GM19043 (cell line): ENCODE results near the gene PRKG1.
A peak's percentile ranks its signal among the peaks of the same experiment; 100 is the strongest.
"Not testable (repeated sequence)": the region's sequence is repeated elsewhere in the genome, so short reads cannot be mapped to it uniquely, and the experiment has no call there.

Experiments
- ATAC-seq: cut with Tn5 transposase; IDR thresholded peaks from one replicate; pipeline ENCODE4 v1.9.1; 2021; ENCODE audit warnings: low read depth; ENCODE audit not compliant: unreplicated experiment

The PRKG1 gene

GRCh38 chr10:51313251-51313650 is 239.0 kb downstream of the PRKG1 start:
- ATAC-seq: no peak

GRCh38 chr10:51313773-51314478 is 239.6 kb downstream of the PRKG1 start:
- ATAC-seq: no peak

- ATAC-seq: no peak
Measured at GRCh38 chr10:51314481-51314880, 240.2 kb downstream of the PRKG1 start.

- ATAC-seq: no peak
Measured at GRCh38 chr10:51318399-51319172, 244.3 kb downstream of the PRKG1 start.

- no peak for ATAC-seq
Measured at GRCh38 chr10:51319173-51319435, 244.8 kb downstream of the PRKG1 start.

GRCh38 chr10:51321300-51321699 is 247.0 kb downstream of the PRKG1 start:
- ATAC-seq: no peak

- no peak for ATAC-seq
Measured at GRCh38 chr10:51321980-51322379, 247.7 kb downstream of the PRKG1 start.

- ATAC-seq: no peak
Measured at GRCh38 chr10:51325649-51326048, 251.4 kb downstream of the PRKG1 start.

- no peak for ATAC-seq
Measured at GRCh38 chr10:51326174-51326573, 251.9 kb downstream of the PRKG1 start.

- ATAC-seq: no peak
Measured at GRCh38 chr10:51327432-51327831, 253.1 kb downstream of the PRKG1 start.

GRCh38 chr10:51340366-51340765 is 266.1 kb downstream of the PRKG1 start:
- ATAC-seq: no peak

- ATAC-seq: no peak
Measured at GRCh38 chr10:51340845-51341610, 266.7 kb downstream of the PRKG1 start.

- not testable (repeated sequence) for ATAC-seq
Measured at GRCh38 chr10:51341745-51342144, 267.5 kb downstream of the PRKG1 start.

GRCh38 chr10:51342381-51342780 is 268.1 kb downstream of the PRKG1 start:
- no peak for ATAC-seq

- ATAC-seq: no peak
Measured at GRCh38 chr10:51343391-51343790, 269.1 kb downstream of the PRKG1 start.

- no peak for ATAC-seq
Measured at GRCh38 chr10:51344371-51344770, 270.1 kb downstream of the PRKG1 start.

- no peak for ATAC-seq
Measured at GRCh38 chr10:51348622-51349021, 274.3 kb downstream of the PRKG1 start.

GRCh38 chr10:51357170-51357569 is 282.9 kb downstream of the PRKG1 start:
- ATAC-seq: no peak

- ATAC-seq: no peak
Measured at GRCh38 chr10:51358227-51358626, 283.9 kb downstream of the PRKG1 start.

GRCh38 chr10:51363415-51363814 is 289.1 kb downstream of the PRKG1 start:
- ATAC-seq: peak; percentile 60

- no peak for ATAC-seq
Measured at GRCh38 chr10:51364674-51365073, 290.4 kb downstream of the PRKG1 start.

- no peak for ATAC-seq
Measured at GRCh38 chr10:51366044-51366443, 291.8 kb downstream of the PRKG1 start.
